ENCODE data around the gene PLD1.
"Not testable (repeated sequence)": the region's sequence is repeated elsewhere in the genome, so short reads cannot be mapped to it uniquely, and the experiment has no call there.

The PLD1 gene

DNA sequence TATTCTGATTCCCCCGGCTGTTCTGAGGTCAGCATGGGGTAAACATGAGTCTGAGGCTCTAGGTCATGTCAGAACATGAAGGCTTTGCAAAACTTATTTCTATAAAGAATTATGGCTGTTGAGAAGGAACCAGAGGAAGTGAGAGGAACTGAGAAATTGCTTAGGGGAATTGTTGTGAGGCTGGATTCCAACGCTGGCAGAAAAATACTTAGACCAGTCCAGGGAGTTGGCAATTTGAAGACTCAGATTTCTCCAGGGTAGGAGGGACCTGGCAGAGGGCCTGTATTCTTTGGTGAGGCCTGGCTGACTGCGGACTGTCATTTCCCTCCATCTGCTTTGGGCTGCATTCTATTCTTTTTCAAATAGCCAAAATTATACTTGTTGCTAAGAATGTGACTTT lies 155.5 kb downstream of the PLD1 start:
- DNase-seq: peak; percentile 30

DNA sequence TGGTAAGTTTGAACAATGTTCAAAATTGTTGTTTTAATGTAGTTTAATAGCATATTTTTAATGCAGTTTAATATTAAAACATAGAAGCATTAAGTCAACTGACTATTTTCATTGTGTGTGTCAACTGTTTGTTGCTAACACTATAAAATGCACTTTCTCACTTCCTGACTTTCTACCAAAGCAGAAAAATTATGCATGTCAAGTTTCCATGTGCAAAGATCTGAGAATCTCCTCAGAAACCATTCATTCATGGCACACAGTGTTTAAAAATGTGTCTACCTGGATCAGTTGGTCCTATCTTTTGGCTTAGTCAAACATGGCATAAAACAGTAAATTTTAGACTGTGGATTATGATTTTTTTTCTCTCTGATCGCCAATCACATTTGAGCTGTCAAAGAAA lies 156.0 kb downstream of the PLD1 start:
- DNase-seq: no peak

DNA sequence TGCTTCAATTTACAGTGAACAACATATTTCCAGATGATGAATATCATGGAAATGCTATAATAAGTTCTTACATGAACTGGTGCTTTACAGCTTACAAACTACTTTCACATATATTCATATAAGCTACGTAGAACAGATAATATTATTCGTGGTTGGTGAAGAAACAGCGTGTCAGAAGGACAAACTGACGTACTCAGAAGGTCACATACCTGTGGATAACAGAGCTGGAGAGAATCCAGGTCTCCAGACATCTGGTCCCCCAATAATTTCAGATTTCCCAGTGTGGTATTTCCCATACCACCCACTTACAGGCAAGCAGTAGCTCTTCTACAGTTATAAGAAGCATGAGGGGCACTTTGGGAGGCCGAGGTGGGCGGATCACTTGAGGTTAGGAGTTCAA lies 156.6 kb downstream of the PLD1 start:
- DNase-seq: no peak

DNA sequence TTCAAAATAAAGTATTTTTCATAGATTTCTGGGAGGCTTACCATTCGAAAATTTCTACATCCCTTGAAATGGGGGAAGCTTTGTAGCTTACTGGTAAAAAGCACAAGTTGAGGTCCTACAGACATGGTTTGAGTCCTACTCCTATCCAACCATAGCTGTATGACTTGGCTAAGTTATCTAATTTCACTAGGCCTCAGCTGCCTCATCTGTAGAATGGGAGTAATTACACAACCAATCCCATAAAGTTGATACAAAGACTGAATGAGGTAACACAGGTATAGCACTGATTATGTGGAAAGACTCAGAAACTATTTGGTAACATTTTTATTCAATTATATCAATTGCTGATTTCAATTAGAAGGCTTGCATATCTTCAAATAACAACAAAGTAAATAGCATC lies 157.4 kb downstream of the PLD1 start:
- DNase-seq: no peak

DNA sequence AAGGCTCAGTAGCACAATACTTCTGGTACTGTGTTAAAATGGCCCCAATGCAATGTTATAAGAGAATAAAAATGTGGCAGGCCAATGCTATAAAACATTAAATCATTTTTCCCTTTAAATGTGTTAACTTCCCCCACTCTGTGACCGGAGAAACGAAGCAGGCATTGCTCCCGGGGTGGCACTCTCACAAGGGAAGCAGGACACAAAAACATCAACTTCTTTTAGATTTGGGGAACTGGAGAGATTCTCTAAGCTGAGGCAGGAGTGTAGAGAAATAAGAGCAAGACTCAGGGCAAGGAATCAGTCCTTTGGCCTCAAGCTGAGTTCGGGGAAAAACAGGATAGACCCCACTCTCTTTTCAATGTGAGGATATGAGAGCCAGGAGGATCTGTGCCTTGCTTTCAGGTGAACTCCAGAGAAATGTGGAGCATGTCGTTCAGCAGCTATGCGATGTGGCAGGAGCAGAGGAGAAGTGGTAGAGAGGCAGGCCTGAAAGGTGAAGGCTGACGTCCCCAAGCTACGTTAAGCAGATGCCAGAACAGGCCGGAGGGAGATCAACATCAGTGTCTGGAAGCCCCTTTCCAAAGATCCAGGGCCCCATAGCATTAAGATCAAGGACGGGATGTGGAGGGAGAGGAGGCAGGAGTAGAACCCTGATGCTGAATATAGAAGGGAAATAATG lies 160.2 kb downstream of the PLD1 start:
- no peak for DNase-seq

DNA sequence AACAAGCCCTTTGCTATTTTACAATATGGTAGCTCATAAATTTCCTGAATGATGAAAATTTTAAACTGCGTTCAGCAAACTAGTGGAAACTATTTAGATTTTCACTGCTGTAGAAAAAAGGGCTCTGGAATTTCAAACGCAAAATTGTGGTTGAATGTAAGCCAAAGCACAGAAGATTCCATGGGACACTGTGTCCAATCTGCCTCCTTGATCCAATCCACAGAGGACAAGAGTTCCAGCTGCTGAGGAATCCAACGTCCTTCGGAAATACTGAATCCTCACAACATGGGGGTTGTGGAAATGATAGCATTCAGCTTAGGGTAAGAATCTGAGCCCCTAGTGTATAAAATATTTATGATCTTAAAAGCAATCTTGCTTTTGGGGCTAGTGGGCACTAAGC lies 161.0 kb downstream of the PLD1 start:
- no peak for DNase-seq

DNA sequence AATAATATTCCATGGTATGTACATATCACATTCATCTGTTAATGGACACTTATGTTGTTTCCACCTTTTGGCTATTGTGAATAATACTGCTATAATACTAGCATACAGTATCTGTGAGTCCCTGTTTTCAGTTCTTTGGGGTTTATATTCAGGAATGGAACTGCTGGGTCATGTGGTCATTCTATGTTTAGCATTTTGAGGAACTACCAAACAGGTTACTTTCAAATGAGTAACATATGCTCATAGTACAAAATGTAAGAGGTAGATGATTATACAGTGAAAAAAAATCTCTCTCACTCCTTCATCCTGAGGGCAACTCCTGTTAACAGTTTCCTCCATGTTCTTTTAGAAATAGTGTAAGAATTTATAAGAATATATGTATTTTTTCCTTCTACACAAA lies 162.2 kb downstream of the PLD1 start:
- no peak for DNase-seq

DNA sequence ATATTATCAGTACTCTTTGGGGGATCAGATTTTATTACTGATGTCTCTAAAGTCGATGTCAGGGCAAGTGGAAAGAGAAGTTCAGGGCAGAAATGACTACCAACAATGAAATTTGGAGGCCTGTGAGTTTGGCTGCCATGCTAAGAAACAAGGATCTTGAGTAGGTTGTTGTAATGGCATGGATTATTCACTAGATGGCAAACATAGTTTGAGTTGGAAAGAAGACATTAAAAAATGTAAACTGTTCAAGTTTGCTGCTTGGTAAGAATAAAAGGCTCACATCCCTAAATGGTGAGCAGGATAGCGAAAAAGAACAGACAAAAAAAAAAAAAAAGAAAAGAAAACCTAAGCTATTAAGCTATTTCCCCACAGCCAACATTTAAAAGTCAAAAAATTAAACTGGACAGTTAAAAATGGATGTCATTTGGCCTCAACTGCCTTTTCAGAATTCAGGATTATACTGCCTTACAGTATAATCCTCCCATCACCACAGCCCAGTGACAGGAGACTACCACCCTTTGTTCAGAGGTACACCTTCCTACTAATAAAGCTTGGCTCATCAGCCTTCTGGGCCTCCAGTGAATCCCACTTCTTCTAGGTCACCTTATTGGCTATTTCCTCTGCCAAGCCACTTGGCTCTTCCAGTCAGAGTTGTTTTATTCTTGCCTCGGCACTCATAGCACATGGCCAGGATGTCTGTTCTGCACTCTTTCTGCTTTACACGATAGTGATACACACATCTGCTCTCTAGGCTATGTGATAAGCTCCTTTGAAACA lies 163.7 kb downstream of the PLD1 start:
- peak; percentile 72 for DNase-seq

DNA sequence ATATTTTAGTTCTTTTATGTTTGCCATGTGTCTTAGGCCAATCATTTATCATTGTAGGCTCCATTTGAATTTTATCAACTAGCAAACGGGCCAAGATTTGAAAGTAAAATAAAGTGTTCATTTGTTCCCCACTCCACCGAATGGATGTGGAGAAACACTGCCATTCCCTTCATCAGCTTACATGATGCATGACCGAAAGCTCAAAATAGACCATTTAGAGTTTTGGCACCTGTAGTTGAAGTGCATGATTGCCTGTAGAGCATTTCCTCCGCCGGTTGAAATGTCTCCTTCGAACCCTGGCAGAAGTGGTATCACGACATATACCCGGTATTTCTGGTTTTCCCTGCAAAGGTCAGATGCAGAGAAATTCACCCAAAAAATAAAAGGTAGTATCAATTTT lies 165.6 kb downstream of the PLD1 start:
- no peak for DNase-seq

DNA sequence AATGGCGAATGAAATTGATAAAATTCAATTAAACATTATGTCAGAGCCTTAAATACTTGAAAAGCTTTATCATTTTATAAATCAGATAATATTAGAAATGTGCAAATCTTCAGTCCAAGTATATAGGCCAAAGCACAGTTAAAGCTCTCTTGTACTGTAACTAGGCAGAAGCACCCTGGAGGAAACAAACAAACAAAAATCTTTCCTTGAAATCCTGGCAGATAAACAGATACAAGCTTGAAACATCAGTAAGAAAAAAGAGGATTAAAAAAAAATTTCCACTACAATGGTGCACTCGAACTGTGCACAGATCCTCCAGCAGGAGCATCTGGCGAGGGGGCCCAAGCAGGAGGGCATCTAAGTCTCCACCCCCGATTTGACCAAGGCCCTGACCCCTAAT lies 166.6 kb downstream of the PLD1 start:
- no peak for DNase-seq

DNA sequence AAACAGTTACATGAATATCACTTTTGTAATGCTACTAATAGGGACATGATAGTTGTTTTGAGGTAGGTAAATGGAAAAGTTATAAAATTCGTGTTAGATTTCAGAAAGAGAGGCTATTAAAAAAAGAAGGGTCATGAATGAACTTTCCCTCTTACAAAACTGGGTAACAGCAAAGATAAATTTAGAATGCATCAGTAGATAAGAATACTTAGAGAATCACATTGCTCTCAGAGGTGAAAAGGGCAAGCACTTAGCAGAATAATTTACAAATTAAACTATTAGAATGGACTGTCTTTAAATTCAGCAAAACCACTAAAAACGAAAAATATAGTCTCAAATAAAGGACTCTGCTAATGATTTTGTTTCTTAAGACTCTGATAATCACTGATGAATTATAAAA lies 167.2 kb downstream of the PLD1 start:
- DNase-seq: peak; percentile 6

DNA sequence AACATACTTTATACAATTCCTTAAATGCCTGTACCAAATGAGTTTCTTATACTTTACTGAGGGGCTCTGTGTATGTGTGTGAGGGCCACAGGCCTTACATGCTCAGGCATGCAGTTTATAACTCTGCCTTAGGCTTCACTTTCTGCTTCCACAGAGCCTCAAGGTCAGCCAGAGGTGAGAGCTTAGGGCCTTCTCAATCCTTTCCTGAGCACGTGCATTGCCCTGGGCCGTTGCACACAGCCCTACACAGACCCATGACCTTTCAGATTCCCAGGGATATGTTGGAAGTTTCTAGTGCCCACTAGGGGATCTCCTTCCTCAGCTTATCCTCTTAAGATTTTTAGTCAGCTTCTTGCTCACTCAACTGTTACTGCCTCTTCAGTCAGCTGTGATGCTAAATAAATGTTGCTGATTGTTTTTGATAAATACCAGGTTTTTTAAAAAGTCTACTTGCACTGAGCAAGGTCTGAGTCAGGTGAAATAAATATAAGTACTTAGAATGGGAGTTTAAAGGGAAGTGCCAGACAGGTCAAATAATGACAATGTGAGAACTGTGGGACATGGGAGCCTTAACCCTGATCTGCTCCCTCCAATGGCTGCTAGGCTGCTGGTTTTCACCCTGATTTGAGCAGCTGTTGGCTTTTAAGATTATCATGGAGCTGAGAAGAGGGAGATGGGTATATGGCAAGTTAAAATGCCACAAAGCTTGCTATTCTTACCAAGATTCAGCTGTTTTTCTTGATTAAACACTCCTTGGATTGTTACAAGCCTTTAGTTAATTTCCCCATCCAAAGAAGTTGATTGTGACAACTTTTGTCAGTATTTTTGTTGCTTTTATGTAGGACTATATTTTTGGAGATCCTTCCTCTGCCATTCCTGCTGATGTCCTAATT lies 169.5 kb downstream of the PLD1 start:
- peak; percentile 60 for DNase-seq

DNA sequence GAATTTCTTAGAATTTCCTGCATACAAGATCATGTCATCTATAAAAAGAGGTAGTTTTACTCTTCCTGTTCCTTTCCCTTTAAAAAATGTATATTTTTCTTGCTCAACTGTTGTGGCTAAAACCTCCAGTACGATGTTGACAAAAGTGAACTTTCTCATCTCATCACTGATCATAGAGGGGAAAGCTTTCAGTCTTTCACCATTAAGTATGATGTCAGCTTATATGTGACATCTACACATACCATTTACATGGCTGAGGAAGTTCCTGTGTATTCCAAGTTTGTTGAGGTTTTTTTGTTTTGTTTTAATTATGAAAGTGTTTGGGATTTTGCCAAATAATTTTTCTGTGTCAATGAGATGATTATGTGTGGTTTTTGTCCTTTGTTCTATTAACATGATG lies 173.6 kb downstream of the PLD1 start:
- no peak for DNase-seq

DNA sequence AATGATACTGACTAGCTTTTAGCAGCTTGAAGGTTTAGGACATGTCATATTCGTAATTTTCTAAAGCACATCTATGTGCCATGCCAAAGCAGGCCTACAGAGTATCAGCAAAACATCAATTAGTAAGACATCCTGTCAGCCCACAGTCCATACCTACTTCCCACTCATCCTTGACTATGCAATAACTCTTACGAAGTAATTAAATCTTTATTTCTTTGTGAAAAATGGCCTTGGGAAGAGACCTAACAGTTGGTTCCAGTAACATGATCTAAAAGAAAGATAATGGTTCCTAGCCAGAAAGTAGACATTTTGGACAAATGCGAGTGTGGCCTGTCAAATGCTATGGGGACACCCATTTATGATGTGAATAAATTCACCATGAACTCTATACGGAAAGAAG lies 177.5 kb downstream of the PLD1 start:
- DNase-seq: no peak

DNA sequence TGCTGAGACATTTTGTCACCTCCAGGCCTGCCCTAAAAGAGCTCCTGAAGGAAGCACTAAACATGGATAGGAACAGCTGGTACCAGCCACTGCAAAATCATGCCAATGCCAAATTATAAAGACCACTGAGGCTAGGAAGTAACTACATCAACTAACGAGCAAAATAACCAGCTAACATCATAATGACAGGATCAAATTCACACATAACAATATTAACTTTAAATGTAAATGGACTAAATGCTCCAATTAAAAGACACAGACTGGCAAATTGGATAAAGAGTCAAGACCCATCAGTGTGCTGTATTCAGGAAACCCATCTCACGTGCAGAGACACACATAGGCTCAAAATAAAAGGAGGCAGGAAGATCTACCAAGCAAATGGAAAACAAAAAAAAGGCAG lies 183.5 kb downstream of the PLD1 start:
- DNase-seq: not testable (repeated sequence)

DNA sequence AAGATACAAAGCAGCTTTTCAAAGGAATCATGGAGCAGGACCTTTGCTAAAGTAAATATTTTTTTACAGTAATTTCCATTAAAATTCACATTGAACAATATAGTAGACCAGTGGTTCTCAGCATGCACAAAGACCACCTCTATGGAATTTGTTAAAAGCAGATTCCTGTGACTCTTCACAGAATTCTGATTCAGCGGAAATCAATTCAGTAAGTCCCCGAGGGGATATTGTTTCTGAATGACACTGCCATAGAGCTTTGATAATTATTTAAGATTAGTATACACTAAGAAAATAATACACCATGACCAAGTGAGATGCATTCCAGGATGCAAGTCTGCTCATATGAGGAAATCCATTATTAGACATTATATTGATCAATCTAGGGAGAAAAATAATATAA lies 188.2 kb downstream of the PLD1 start:
- no peak for DNase-seq

DNA sequence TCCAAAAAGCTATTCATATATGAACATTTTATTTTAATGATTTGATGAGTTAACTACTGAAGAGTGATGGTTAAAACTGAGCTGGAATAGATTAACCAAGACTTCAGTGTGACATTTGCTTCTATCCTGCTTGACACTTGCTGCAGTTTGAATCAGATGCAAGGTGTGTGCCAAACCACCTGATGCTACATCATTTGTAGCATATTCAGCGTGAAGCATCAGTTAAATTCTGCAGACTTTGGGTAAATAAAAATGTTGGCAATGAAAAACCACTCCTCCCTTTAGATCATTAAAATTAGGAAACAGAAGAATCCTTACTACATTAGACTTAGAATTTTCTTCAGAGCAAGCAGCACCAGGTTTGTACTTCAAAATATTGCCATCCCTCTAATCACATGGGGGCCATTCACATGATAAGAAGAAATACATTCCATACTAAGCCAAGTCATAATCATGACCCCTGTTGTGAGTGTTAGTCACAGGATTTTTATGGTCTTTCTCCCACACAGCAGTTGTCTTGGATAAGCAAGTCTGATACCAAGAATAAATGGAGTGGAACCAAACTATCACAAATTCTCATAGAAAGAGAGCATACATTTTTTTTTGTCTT lies 189.4 kb downstream of the PLD1 start:
- no peak for DNase-seq

DNA sequence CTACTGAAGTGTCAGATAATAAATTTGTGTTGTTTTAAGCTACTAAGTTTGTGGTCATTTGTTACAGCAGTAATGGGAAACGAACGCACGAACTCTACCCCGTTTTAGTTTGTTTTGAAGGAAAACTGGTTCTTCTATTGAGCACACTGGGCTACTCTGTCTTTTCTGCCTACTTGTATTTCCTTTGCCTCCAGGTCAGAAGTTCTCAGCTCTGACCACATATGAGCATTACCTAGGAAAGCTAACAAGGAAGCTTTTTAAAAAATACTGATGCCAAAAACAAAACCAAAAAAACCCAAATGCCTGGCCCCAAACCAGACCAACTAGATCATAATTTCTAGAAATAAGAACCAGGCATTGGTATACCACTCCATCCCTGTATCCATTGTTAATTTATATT lies 193.5 kb downstream of the PLD1 start:
- no peak for DNase-seq

DNA sequence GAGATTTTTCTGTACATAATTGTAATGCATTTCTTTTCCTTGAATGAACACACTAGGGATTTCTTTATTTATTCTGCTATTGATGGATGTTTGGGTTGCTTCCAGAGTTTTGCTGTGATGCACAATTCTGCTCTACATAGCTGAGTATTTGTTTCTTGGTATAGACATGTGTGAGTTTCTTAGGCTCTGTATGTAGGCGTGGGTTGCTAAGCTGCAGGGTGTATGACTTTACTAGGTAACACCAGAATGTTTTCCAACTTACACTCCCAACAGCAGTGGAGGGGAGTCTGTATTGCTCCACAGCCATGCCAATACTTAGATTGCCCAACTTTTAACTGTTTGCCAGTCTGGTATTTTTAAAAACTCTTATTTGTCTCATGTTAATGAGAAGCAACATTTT lies 194.6 kb downstream of the PLD1 start:
- DNase-seq: peak; percentile 21

DNA sequence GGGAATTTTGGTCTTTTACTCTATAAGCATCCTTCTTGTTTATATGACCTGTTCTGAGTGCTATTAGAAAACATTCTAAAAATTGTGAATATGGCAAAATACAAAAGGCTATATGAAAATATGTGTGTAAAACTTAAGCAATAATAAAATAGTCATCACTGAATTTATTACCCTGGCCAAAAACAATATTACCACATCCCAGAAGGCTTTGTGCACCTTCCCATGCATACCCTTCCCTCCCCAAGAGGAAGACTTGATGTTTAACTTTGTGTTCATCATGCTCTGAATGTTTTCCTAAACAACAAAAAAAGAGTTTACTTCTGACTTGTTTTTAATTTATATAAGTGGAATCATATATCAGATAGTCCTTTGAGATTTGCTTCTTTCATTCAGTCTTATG lies 195.0 kb downstream of the PLD1 start:
- no peak for DNase-seq

DNA sequence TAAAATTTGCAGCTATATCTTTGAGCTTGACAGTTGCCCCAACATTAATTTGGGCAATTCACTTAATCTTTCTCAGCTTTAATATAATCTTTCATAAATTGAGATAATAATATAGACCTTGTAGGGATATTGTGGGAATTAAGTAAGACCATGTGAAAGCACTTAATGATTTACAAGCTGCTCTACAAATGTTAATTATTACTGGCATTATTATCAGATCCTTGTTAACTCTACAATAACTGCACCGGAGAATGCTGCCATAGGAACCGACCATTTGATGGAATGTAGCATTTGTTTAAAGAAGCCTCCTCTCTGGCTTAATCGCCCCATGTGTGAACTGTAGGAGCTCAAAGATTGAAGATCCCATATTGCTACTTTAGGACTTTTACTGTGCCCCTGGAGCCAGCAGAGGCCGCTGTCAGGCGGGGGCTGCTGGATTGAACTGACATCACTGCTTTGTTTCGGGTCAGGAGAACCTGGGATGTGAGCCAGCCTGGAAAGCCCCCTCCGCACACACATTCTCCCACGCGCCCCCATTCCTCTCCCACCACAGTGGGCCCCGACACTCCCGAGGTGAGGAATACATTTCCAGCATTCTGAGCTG lies 195.9 kb downstream of the PLD1 start:
- DNase-seq: peak; percentile 63

DNA sequence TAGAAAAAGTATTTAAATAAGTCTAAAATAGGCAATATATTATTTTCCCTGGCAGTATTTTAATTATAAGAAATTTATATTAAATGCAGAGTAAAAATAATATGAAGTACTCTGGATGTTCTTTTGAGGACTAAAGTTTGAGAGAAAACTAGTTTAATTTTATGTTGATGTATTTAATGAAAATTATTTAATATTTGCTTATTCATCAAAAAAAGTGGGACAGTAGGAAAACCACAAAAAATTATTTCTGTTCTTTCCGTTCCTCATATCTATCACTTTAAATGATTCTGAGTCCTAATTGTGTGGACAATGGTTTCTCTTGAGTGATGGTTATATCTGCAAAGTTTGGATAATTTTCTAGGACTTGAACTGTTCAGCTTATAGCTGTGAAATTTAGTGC lies 202.8 kb downstream of the PLD1 start:
- DNase-seq: no peak
